Muscle layer of duodenum (tissue), 2 donors: ENCODE measurements around the gene KRT3.
"Not testable (repeated sequence)": the region's sequence is repeated elsewhere in the genome, so short reads cannot be mapped to it uniquely, and the experiment has no call there.

Experiments used
- H3K27ac ChIP-seq: one replicate; pipeline ENCODE4 v1.7.0; 2013; ENCODE audit warnings: mild to moderate bottlenecking, low read length
- H3K27me3 ChIP-seq: one replicate; pipeline ENCODE4 v1.7.0; 2013; ENCODE audit warnings: low read depth, mild to moderate bottlenecking, control low read depth, low read length
- H3K36me3 ChIP-seq, 2 donors: one replicate each; pipeline ENCODE4 v1.7.0; 2013; ENCODE audit warnings: low read length in 2 of 2, control low read depth in 1 of 2, mild to moderate bottlenecking in 1 of 2; ENCODE audit not compliant: insufficient read depth in 2 of 2, control insufficient read depth in 1 of 2
- H3K4me1 ChIP-seq, 2 donors: one replicate each; pipeline ENCODE4 v1.7.0; 2013; ENCODE audit warnings: low read length in 2 of 2, mild to moderate bottlenecking in 2 of 2, control low read depth in 1 of 2, moderate library complexity in 1 of 2; ENCODE audit not compliant: insufficient read depth in 2 of 2, control insufficient read depth in 1 of 2
- H3K4me3 ChIP-seq, 2 donors: one replicate each; pipeline ENCODE4 v1.7.0; 2013; ENCODE audit warnings: low read length in 2 of 2, low read depth in 1 of 2, mild to moderate bottlenecking in 1 of 2
- H3K9me3 ChIP-seq, 2 donors: one replicate each; pipeline ENCODE4 v1.7.0; 2013; ENCODE audit warnings: low read length in 2 of 2, control low read depth in 1 of 2, mild to moderate bottlenecking in 1 of 2; ENCODE audit not compliant: control insufficient read depth in 1 of 2
- donor health status: healthy.

Gene KRT3

GRCh38 chr12:52799505-52800211 is 3.7 kb upstream of the KRT3 start:
- H3K4me1 ChIP-seq, result no peaks in the 10 kb centered on the region
- no peaks in the 10 kb centered on the region for H3K36me3 ChIP-seq
- no peaks in the 10 kb centered on the region for H3K9me3 ChIP-seq
- no peak overlapping the region for H3K27ac ChIP-seq
- H3K4me3 ChIP-seq, result no peak overlapping the region
- H3K27me3 ChIP-seq, result no peaks in the 10 kb centered on the region

- Histone ChIP-seq H3K27me3 (no peaks in the 10 kb centered on the region), H3K4me1 (no peaks in the 10 kb centered on the region), H3K9me3 (no peaks in the 10 kb centered on the region), H3K27ac (no peak overlapping the region), H3K36me3 (no peaks in the 10 kb centered on the region), H3K4me3 (no peak overlapping the region)
Observed at GRCh38 chr12:52798671-52799504, 3.0 kb upstream of the KRT3 start.

- Histone ChIP-seq H3K27ac (no peak overlapping the region), H3K27me3 (no peaks in the 10 kb centered on the region)
Observed at GRCh38 chr12:52798003-52798670, 2.2 kb upstream of the KRT3 start.

GRCh38 chr12:52797529-52797894 is 1.6 kb upstream of the KRT3 start:
- H3K27me3 ChIP-seq, result no peaks in the 10 kb centered on the region
- H3K36me3 ChIP-seq, result no peaks in the 10 kb centered on the region
- H3K4me1 ChIP-seq, result no peaks in the 10 kb centered on the region
- no peak overlapping the region for H3K27ac ChIP-seq
- H3K9me3 ChIP-seq, result no peaks in the 10 kb centered on the region
- H3K4me3 ChIP-seq, result no peak overlapping the region

More at GRCh38 chr12:52798003-52798670, 2.2 kb upstream of the KRT3 start:
- Histone ChIP-seq H3K4me3 (no peak overlapping the region), H3K4me1 (no peaks in the 10 kb centered on the region), H3K36me3 (no peaks in the 10 kb centered on the region), H3K9me3 (no peaks in the 10 kb centered on the region)

GRCh38 chr12:52796839-52797528 is 1.1 kb upstream of the KRT3 start:
- H3K4me1 ChIP-seq, result no peaks in the 10 kb centered on the region
- no peaks in the 10 kb centered on the region for H3K9me3 ChIP-seq
- no peak overlapping the region for H3K4me3 ChIP-seq
- H3K27ac ChIP-seq, result no peak overlapping the region
- H3K36me3 ChIP-seq, result no peaks in the 10 kb centered on the region
- no peaks in the 10 kb centered on the region for H3K27me3 ChIP-seq

GRCh38 chr12:52796429-52796794 is 495 bp upstream of the KRT3 start:
- H3K4me1 ChIP-seq, result no peaks in the 10 kb centered on the region
- H3K27ac ChIP-seq, result no peak overlapping the region
- H3K27me3 ChIP-seq, result no peaks in the 10 kb centered on the region
- no peak overlapping the region for H3K4me3 ChIP-seq
- no peaks in the 10 kb centered on the region for H3K36me3 ChIP-seq
- H3K9me3 ChIP-seq, result no peaks in the 10 kb centered on the region

- H3K27ac ChIP-seq, H3K4me3 ChIP-seq, H3K9me3 ChIP-seq: not testable (repeated sequence)
Observed at GRCh38 chr12:52795332-52795674, 614 bp downstream of the KRT3 start.

GRCh38 chr12:52794479-52795331 is 1.2 kb downstream of the KRT3 start:
- Histone ChIP-seq H3K36me3 (no peaks in the 10 kb centered on the region), H3K4me3 (no peak overlapping the region), H3K9me3 (no peaks in the 10 kb centered on the region), H3K27ac (no peak overlapping the region), H3K4me1 (peaks cover 0 to 3% of the 10 kb centered on the region in 2 donors), H3K27me3 (peaks cover 8% of the 10 kb centered on the region)

More at GRCh38 chr12:52795332-52795674, 614 bp downstream of the KRT3 start:
- H3K36me3 ChIP-seq, H3K27me3 ChIP-seq, H3K4me1 ChIP-seq: not testable (repeated sequence)

GRCh38 chr12:52792185-52793029 is 3.5 kb downstream of the KRT3 start:
- Histone ChIP-seq H3K9me3 (no peaks in the 10 kb centered on the region), H3K36me3 (no peaks in the 10 kb centered on the region), H3K27ac (no peak overlapping the region), H3K27me3 (peaks cover 8% of the 10 kb centered on the region), H3K4me1 (peaks cover 0 to 3% of the 10 kb centered on the region in 2 donors), H3K4me3 (no peak overlapping the region)
